ENCODE results near the gene HOMER1.

DNA sequence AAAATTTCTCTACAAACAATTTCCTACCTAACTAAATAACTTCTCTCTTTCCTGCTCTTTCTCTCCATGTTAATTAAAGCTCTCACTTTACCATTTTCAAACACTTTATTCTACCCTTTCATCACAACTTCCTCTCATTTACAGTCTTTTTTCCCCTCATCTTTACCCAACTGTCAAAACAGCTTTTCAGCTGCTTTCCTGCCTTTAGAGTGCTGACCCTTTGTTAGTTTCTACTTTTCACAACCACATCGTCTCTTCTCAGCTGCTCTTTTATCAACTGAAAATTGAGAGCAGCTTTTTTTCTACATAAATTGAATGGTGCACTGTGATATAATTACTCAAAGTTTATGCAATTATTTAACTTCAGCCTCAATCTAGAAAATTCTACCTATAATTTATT lies 3.1 kb upstream of the HOMER1 start:
- no peak for TF ChIP-seq POLR2A (IDR thresholded peaks at IDR 0.05; ENCODE audit: low read depth, low read length)
- TF ChIP-seq EP300 (IDR thresholded peaks at IDR 0.05; ENCODE audit: borderline replicate concordance in 1 of 2, control insufficient read depth in 1 of 2, low read depth in 2 of 2, low read length in 2 of 2): no peak
- no peak for TF ChIP-seq NBN (IDR thresholded peaks at IDR 0.05)
- TF ChIP-seq, protein P1, sequence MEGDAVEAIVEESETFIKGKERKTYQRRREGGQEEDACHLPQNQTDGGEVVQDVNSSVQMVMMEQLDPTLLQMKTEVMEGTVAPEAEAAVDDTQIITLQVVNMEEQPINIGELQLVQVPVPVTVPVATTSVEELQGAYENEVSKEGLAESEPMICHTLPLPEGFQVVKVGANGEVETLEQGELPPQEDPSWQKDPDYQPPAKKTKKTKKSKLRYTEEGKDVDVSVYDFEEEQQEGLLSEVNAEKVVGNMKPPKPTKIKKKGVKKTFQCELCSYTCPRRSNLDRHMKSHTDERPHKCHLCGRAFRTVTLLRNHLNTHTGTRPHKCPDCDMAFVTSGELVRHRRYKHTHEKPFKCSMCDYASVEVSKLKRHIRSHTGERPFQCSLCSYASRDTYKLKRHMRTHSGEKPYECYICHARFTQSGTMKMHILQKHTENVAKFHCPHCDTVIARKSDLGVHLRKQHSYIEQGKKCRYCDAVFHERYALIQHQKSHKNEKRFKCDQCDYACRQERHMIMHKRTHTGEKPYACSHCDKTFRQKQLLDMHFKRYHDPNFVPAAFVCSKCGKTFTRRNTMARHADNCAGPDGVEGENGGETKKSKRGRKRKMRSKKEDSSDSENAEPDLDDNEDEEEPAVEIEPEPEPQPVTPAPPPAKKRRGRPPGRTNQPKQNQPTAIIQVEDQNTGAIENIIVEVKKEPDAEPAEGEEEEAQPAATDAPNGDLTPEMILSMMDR (IDR thresholded peaks at IDR 0.05 in 2 of 3, conservative IDR thresholded peaks at IDR 0.05 in 1 of 3; ENCODE audit: control insufficient read depth in 2 of 3, extremely low read depth in 1 of 3, insufficient read depth in 1 of 3, low read depth in 3 of 3, low read length in 3 of 3): no peak
- no peak for TF ChIP-seq ZZZ3 (IDR thresholded peaks at IDR 0.05; ENCODE audit: control insufficient read depth, insufficient read length, low read depth)
- TF ChIP-seq, protein P2, sequence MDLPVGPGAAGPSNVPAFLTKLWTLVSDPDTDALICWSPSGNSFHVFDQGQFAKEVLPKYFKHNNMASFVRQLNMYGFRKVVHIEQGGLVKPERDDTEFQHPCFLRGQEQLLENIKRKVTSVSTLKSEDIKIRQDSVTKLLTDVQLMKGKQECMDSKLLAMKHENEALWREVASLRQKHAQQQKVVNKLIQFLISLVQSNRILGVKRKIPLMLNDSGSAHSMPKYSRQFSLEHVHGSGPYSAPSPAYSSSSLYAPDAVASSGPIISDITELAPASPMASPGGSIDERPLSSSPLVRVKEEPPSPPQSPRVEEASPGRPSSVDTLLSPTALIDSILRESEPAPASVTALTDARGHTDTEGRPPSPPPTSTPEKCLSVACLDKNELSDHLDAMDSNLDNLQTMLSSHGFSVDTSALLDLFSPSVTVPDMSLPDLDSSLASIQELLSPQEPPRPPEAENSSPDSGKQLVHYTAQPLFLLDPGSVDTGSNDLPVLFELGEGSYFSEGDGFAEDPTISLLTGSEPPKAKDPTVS (IDR thresholded peaks at IDR 0.05; ENCODE audit: low read depth, low read length): no peak
- no peak for TF ChIP-seq BACH1 (IDR thresholded peaks at IDR 0.05; ENCODE audit: borderline replicate concordance)
- TF ChIP-seq ZNF274 (IDR thresholded peaks at IDR 0.05; ENCODE audit: insufficient read depth, insufficient read length): no peak
- TF ChIP-seq, protein P3, sequence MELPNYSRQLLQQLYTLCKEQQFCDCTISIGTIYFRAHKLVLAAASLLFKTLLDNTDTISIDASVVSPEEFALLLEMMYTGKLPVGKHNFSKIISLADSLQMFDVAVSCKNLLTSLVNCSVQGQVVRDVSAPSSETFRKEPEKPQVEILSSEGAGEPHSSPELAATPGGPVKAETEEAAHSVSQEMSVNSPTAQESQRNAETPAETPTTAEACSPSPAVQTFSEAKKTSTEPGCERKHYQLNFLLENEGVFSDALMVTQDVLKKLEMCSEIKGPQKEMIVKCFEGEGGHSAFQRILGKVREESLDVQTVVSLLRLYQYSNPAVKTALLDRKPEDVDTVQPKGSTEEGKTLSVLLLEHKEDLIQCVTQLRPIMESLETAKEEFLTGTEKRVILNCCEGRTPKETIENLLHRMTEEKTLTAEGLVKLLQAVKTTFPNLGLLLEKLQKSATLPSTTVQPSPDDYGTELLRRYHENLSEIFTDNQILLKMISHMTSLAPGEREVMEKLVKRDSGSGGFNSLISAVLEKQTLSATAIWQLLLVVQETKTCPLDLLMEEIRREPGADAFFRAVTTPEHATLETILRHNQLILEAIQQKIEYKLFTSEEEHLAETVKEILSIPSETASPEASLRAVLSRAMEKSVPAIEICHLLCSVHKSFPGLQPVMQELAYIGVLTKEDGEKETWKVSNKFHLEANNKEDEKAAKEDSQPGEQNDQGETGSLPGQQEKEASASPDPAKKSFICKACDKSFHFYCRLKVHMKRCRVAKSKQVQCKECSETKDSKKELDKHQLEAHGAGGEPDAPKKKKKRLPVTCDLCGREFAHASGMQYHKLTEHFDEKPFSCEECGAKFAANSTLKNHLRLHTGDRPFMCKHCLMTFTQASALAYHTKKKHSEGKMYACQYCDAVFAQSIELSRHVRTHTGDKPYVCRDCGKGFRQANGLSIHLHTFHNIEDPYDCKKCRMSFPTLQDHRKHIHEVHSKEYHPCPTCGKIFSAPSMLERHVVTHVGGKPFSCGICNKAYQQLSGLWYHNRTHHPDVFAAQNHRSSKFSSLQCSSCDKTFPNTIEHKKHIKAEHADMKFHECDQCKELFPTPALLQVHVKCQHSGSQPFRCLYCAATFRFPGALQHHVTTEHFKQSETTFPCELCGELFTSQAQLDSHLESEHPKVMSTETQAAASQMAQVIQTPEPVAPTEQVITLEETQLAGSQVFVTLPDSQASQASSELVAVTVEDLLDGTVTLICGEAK (IDR thresholded peaks at IDR 0.05; ENCODE audit: borderline replicate concordance): no peak
- TF ChIP-seq, protein P4, sequence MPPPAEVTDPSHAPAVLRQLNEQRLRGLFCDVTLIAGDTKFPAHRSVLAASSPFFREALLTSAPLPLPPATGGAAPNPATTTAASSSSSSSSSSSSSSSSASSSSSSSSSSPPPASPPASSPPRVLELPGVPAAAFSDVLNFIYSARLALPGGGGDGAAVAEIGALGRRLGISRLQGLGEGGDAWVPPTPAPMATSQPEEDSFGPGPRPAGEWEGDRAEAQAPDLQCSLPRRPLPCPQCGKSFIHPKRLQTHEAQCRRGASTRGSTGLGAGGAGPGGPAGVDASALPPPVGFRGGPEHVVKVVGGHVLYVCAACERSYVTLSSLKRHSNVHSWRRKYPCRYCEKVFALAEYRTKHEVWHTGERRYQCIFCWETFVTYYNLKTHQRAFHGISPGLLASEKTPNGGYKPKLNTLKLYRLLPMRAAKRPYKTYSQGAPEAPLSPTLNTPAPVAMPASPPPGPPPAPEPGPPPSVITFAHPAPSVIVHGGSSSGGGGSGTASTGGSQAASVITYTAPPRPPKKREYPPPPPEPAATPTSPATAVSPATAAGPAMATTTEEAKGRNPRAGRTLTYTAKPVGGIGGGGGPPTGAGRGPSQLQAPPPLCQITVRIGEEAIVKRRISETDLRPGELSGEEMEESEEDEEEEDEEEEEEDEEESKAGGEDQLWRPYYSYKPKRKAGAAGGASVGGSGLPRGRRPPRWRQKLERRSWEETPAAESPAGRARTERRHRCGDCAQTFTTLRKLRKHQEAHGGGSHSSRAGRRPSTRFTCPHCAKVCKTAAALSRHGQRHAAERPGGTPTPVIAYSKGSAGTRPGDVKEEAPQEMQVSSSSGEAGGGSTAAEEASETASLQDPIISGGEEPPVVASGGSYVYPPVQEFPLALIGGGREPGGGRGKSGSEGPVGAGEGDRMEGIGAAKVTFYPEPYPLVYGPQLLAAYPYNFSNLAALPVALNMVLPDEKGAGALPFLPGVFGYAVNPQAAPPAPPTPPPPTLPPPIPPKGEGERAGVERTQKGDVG (CRISPR knock-in tag; IDR thresholded peaks at IDR 0.05): no peak
- no peak for TF ChIP-seq PAX8 (IDR thresholded peaks at IDR 0.05)
- TF ChIP-seq, protein P5, sequence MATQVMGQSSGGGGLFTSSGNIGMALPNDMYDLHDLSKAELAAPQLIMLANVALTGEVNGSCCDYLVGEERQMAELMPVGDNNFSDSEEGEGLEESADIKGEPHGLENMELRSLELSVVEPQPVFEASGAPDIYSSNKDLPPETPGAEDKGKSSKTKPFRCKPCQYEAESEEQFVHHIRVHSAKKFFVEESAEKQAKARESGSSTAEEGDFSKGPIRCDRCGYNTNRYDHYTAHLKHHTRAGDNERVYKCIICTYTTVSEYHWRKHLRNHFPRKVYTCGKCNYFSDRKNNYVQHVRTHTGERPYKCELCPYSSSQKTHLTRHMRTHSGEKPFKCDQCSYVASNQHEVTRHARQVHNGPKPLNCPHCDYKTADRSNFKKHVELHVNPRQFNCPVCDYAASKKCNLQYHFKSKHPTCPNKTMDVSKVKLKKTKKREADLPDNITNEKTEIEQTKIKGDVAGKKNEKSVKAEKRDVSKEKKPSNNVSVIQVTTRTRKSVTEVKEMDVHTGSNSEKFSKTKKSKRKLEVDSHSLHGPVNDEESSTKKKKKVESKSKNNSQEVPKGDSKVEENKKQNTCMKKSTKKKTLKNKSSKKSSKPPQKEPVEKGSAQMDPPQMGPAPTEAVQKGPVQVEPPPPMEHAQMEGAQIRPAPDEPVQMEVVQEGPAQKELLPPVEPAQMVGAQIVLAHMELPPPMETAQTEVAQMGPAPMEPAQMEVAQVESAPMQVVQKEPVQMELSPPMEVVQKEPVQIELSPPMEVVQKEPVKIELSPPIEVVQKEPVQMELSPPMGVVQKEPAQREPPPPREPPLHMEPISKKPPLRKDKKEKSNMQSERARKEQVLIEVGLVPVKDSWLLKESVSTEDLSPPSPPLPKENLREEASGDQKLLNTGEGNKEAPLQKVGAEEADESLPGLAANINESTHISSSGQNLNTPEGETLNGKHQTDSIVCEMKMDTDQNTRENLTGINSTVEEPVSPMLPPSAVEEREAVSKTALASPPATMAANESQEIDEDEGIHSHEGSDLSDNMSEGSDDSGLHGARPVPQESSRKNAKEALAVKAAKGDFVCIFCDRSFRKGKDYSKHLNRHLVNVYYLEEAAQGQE (IDR thresholded peaks at IDR 0.05; ENCODE audit: low read depth, low read length): no peak

All from GM12878 (cell line).